HUES48 (cell line): ENCODE results near the gene ADAMTSL1.

Experiments used
- H3K27ac ChIP-seq: one replicate; pipeline ENCODE4 v1.7.0; 2013; ENCODE audit warnings: low read depth, low read length, inconsistent platforms
- H3K27me3 ChIP-seq: 2 replicates; pipeline ENCODE4 v1.6.1; 2013; ENCODE audit warnings: mild to moderate bottlenecking, low read length; ENCODE audit not compliant: control insufficient read depth, insufficient read depth
- H3K36me3 ChIP-seq: 2 replicates; pipeline ENCODE4 v1.6.1; 2013; ENCODE audit warnings: low read length; ENCODE audit not compliant: control insufficient read depth, insufficient read depth
- H3K4me1 ChIP-seq: 2 replicates; pipeline ENCODE4 v1.6.1; 2013; ENCODE audit warnings: mild to moderate bottlenecking, low read length; ENCODE audit not compliant: control insufficient read depth, insufficient read depth
- H3K4me3 ChIP-seq: 2 replicates; pipeline ENCODE4 v1.5.1; 2013; ENCODE audit warnings: mild to moderate bottlenecking, low read depth, low read length
- H3K9ac ChIP-seq: 2 replicates; pipeline ENCODE4 v1.6.1; 2013; ENCODE audit warnings: mild to moderate bottlenecking, low read depth, low read length, moderate library complexity
- H3K9me3 ChIP-seq: 2 replicates; pipeline ENCODE4 v1.6.1; 2013; ENCODE audit warnings: low read length; ENCODE audit not compliant: control insufficient read depth, insufficient read depth

The ADAMTSL1 gene

DNA sequence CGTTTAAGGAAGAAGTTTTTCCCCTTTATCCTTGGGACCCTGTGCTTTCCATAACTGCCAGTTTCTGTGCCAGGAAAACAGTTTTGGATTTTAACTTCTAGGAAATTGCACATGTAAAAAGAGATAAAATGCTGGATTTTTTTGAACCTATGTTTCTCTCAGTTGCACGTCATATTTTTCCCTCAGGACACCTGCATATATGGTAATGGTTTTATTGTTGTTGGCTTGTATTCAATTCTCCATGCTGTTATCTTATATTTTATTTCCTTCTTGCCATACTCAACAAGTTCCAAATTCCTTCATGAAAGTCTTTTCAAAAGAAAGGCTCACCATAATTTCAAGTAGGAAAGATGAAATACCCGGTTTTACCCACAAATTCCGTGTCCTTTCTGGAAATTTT, 7.9 kb upstream of the ADAMTSL1 start:
- Histone ChIP-seq H3K27me3 (no peaks in the 10 kb centered on the region), H3K27ac (no peak overlapping the region), H3K9me3 (0 out of 2 replicates have a peak, but pooled peaks cover 5% of the 10 kb centered on the region), H3K9ac (no peak overlapping the region), H3K36me3 (no peaks in the 10 kb centered on the region), H3K4me3 (no peak overlapping the region), H3K4me1 (no peaks in the 10 kb centered on the region)

DNA sequence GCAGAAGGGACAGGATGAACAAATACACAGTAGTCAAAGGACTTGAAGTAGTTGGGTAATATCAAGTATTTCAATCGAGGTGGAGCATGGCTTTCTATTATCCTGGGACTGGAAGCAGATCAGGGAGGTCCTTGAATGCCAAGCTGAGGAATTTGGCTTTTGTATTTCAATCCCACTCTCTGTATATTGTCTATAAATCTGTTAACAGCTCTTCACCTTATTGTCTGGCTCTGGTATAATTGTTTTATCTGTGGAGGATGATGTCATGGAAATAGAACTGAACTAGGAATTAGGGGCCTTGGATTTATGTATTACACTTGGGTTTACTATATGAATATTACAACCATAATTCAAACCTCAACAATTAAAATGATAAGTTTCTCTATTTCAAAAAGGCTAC, 6.3 kb upstream of the ADAMTSL1 start:
- H3K4me3 ChIP-seq = no peak overlapping the region
- peaks cover 8% of the 10 kb centered on the region for H3K4me1 ChIP-seq
- H3K9ac ChIP-seq = no peak overlapping the region

DNA sequence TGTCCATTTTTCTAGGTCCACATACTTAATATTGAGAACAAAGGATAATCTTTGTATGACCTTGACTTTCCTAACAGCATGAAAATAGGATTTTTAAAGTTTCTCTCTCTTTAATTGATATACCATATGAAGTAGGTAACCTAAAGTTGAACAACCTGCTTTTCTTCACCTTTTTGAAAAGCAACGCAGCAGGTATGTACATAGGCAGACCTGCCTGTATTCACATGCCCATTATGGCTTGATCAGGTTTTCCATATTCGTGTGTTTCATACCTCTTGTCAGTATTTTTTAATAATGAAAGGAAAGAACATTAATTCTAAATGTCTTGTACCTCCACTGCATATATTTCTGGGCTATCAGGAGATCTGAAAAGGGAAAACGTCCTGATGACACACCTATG, 1.5 kb upstream of the ADAMTSL1 start:
- Histone ChIP-seq H3K36me3 (no peaks in the 10 kb centered on the region), H3K4me3 (no peak overlapping the region; the same call in 1 of the 2 replicates), H3K27me3 (no peaks in the 10 kb centered on the region), H3K27ac (no peak overlapping the region), H3K9me3 (0 out of 2 replicates have a peak, but pooled peaks cover 5% of the 10 kb centered on the region), H3K4me1 (peaks cover 43% of the 10 kb centered on the region), H3K9ac (no peak overlapping the region)

More for the DNA sequence above, 6.3 kb upstream of the ADAMTSL1 start:
- H3K9me3 ChIP-seq = 0 out of 2 replicates have a peak, but pooled peaks cover 5% of the 10 kb centered on the region
- H3K27ac ChIP-seq = no peak overlapping the region
- H3K27me3 ChIP-seq = no peaks in the 10 kb centered on the region
- no peaks in the 10 kb centered on the region for H3K36me3 ChIP-seq

DNA sequence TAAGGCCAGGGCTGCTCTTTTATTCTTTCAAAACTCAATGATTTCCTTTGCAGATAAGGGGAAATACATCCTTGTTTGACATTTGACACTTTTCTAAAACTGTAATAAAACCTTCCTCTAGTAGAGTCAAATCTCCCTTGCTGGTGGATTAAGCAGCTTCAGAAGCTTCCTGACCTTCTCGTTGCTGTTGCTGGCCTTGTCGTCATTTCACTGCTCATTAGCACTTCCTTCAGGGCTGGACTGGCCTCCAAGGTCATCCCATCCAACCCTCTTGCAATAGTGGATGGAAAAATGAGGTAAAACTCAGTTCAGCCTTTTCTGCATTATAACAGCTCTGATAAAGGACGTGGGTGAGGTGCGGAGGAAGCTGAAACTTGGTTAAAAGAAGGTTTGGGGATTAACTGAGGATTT, 1.1 kb upstream of the ADAMTSL1 start:
- Histone ChIP-seq H3K36me3 (no peaks in the 10 kb centered on the region), H3K4me3 (peak overlapping the region; percentile 63; the same call in 1 of the 2 replicates), H3K9ac (no peak overlapping the region), H3K27ac (peak overlapping the region; percentile 69), H3K4me1 (peaks cover 46% of the 10 kb centered on the region), H3K27me3 (no peaks in the 10 kb centered on the region), H3K9me3 (0 out of 2 replicates have a peak, but pooled peaks cover 5% of the 10 kb centered on the region)

DNA sequence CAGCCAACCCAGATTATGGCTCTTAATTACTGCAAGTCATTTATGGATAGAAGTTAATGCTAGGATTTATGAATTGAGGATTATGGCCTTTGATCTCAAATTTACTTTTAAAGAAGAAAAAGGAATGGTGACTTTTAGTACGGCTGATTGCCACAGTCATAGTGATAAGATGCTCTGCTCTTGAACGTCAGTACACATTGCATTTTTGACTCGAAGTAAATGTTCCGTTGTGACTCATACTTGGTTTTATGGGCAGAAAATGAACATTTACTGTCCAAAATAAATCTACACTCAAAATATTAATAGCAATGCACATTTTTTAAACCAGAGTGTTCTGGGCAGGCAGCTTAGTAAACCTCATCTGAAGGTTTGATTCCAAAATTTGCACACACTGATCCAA, 830 bp downstream of the ADAMTSL1 start:
- Histone ChIP-seq H3K9me3 (0 out of 2 replicates have a peak, but pooled peaks cover under 1% of the 10 kb centered on the region), H3K27ac (no peak overlapping the region), H3K4me1 (peaks cover 53% of the 10 kb centered on the region), H3K36me3 (no peaks in the 10 kb centered on the region), H3K9ac (no peak overlapping the region), H3K4me3 (peak overlapping the region; percentile 63; the same call in 1 of the 2 replicates), H3K27me3 (no peaks in the 10 kb centered on the region)

DNA sequence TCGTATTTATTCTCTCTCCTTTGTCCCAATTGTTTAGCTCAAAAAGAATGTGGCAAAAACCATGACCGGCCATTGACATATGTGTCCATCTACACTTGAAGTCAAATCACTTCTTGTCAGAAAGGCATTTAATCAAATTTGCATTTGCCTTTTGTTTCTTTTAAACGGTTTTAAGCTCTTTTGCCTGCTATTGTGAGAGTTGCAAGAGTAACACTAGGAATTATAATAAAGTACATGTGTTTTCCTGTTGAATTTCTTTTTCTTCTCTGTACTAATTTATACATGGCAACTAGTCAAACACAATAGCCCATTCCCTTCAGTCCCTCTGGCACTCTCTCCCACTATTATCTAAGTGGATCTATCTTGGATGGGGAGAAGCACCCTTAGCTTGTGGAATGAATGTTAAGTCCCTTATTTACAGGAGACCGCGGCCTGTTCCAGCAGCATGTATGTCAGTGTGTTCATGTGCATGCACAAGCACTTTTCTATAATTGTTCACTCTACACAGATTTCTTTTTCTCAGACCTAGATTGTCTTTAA, 3.2 kb downstream of the ADAMTSL1 start:
- Histone ChIP-seq H3K27ac (no peak overlapping the region), H3K9me3 (no peaks in the 10 kb centered on the region), H3K4me1 (peaks cover 49% of the 10 kb centered on the region), H3K36me3 (no peaks in the 10 kb centered on the region), H3K27me3 (no peaks in the 10 kb centered on the region), H3K4me3 (no peak overlapping the region), H3K9ac (no peak overlapping the region)

DNA sequence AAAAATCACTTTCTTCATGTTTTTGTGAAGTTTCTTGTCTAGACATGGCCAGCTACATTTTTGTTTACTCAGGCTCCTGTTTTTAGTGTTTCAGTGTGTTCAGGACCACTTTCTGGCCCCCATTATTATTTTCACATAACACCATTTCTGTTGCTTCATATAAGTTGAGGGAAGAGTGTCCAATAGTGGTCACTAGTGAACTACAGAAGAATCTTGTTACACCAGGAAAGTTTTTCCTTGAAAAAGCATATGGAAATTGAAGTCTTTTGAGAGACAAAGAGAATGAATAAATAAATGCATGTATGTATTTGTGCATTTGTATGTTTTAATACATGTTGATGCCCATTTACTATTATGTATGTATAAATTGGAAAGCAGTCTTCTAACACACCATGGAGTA, 3.8 kb downstream of the ADAMTSL1 start:
- Histone ChIP-seq H3K4me3 (no peak overlapping the region), H3K36me3 (no peaks in the 10 kb centered on the region), H3K4me1 (peaks cover 46% of the 10 kb centered on the region), H3K27me3 (no peaks in the 10 kb centered on the region), H3K9ac (no peak overlapping the region), H3K27ac (no peak overlapping the region), H3K9me3 (no peaks in the 10 kb centered on the region)

DNA sequence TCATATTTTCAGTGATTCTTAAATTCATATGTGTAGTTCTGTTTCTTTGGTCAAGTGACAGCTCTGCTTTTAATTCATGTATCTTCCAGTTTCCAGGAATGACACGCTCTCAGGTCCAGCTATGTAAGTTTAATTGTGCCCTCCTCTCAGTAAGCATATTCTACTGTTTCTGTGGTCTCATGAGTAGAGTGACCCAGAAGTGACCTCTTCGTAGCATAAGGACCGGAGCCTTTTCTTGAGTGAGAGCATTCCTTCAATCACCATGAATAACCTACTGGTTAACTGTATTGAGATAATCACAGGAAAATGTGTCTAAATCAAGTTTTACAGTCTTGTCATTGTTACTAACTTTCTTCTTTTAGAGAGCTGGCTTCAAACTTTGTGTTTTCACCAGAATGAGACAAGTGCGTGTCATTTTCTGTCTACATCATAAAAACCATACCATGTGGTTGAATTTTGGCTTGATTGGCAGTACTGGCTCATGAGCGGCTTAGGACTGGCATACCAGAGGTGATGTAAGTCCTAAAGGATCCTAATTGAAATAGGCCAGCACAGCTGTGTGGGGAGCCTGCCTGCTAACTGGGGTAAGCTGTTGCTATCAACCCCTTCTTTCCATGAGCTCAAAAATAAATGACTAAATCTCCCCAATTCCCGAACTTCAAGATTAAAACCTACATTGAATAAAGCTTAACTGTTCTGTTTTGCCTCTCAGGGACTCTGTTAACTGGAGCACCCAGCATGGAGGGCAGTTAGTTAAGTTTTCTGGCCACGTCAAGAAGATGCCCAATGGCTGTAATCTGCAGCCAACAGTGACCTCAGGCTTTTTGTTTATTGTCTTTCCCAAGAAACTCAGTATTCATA, 4.8 kb downstream of the ADAMTSL1 start:
- Histone ChIP-seq H3K4me1 (peaks cover 37% of the 10 kb centered on the region), H3K36me3 (no peaks in the 10 kb centered on the region), H3K9ac (no peak overlapping the region), H3K27me3 (no peaks in the 10 kb centered on the region), H3K9me3 (no peaks in the 10 kb centered on the region), H3K27ac (no peak overlapping the region), H3K4me3 (no peak overlapping the region)

DNA sequence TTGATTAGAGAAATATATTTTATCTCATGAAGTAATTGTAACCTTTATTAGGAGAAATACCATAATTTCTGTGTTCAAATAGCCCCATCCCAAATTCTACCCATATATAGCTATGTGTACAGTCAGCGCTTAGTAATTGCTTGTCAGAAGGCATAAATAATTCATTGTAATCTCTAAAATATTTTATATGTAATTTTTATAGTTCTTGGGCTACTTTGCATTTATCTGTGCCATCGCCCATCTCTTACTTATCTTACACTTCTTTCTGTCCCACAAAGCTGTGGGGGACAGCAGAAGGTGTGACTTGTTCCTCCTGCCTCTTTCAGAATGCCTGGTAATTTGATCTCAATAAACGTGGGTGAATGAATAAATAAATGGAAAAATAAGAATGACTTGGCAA, 5.5 kb downstream of the ADAMTSL1 start:
- Histone ChIP-seq H3K9ac (no peak overlapping the region), H3K27ac (no peak overlapping the region), H3K36me3 (no peaks in the 10 kb centered on the region), H3K4me3 (no peak overlapping the region), H3K4me1 (peaks cover 33% of the 10 kb centered on the region), H3K27me3 (no peaks in the 10 kb centered on the region), H3K9me3 (no peaks in the 10 kb centered on the region)

DNA sequence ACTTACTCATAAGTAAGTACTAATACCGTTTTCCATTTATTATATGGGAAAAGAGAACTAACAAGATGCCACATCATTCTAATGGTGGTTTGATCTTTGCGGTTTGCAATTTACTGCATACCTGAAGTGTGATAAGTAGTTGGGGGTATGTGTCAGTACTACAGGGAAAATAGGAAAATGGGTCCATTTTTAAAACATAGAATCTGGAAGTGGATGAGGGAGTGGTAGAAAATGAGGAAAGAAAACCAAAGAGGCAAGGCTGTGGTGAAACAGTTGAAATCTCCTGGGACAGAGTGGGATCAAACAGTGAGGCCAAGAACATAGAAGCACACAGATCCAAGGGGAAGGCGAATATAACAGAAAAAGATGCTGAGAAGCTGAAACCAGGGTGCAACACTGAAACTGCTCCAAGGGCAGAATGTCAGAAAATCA, 6.7 kb downstream of the ADAMTSL1 start:
- Histone ChIP-seq H3K4me3 (no peak overlapping the region), H3K9ac (no peak overlapping the region), H3K36me3 (no peaks in the 10 kb centered on the region), H3K27me3 (no peaks in the 10 kb centered on the region), H3K9me3 (no peaks in the 10 kb centered on the region), H3K4me1 (peaks cover 22% of the 10 kb centered on the region; the same call in 1 of the 2 replicates), H3K27ac (no peak overlapping the region)

DNA sequence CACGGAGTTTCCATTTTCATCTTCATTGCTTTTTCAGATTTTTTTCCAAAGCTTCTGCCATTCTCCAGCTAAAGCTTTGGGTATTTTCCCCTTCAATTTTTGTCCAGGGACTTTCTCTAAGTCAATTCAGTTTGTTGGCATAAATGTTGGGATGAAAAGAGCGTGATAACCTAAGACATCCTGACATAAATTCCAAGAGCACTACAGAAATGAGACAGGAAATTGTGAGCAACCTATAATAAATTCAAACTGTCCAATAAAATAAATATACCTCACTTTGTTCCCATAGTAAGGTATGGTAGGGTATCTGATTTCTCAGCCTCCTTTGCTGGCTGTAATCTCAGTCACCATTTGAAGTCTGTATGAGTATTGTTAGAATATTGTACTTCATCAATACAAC, 8.4 kb downstream of the ADAMTSL1 start:
- Histone ChIP-seq H3K9me3 (no peaks in the 10 kb centered on the region), H3K27me3 (no peaks in the 10 kb centered on the region), H3K36me3 (no peaks in the 10 kb centered on the region), H3K27ac (no peak overlapping the region), H3K9ac (no peak overlapping the region), H3K4me1 (peaks cover 13% of the 10 kb centered on the region; the same call in 1 of the 2 replicates), H3K4me3 (no peak overlapping the region)
